ENCODE results near the gene OTOS.

The OTOS gene

DNA sequence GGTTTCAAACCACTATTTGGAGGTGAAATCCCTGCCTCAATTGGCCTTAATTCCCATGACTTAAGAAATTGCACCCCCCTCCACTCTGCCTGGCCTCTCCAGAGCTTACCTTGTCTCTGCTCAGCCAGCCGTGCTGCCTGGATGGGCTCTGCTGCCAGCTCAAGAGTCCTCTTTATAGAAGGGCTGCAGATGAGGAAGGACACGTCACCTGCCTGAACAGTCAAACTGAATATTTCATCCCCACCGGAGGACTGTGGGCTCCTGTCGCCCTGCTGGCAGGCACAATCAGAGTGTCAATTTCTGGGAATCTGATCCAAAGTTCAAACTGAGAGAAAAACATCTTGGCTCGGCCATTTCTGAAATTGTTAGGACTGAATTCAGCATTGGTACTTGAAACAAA is at the start of gene OTOS:
OTOS (minus strand) TSS at position 148 of the 400 bp plus-strand sequence. CDS start 332 bp downstream, outside the sequence.
- no peak for DNase-seq

GRCh38 chr2:240189686-240190085 is 49.2 kb upstream of the OTOS start:
- DNase-seq, result no peak

GRCh38 chr2:240187989-240188590 is 47.6 kb upstream of the OTOS start:
- DNase-seq, result no peak

GRCh38 chr2:240186191-240186725 is 45.8 kb upstream of the OTOS start:
- DNase-seq, result no peak

DNA sequence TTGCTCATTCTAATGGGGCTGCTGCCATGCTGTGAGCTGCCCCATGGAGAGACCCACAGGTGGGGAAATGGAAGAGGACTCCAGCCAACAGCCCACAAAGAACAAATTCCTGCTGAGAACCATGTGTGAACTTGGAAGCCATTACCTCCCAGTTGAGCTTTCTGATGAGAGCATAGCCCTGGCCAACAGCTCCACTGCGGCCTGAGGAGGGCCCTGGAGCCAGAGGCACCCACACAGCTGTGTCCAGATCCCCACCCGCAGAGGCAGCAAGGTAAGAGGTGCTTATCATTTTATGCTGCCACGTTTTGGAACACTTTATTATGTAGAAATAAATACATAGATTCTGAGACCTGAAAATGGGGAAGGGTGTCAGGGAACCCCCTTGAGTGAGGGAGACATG is 44.2 kb upstream of the OTOS start:
- DNase-seq, result no peak

- DNase-seq, result no peak
These were observed 43.6 kb upstream of the OTOS start for GRCh38 chr2:240183875-240184590.

GRCh38 chr2:240183006-240183874 is 42.8 kb upstream of the OTOS start:
- no peak for DNase-seq

DNA sequence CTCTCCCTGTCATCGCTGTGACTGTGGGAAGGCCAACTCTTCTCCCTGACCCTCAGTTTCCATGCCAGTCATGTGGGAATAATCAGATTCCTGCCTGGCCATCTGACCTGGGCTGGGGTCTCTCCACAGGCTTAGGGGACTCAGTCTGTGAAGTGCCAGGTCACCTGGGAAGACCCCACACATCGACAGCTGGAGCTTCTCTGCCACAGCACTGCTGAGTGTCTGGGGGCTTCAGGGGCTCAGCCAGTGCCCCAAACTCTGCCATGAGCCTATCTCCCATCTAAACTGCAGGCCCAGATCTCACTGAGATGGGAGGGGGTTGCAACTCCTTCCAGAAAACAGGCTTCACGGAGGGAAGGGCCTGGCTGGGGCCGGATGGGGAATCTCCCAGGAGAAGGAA is 42.0 kb upstream of the OTOS start:
- no peak for DNase-seq

DNA sequence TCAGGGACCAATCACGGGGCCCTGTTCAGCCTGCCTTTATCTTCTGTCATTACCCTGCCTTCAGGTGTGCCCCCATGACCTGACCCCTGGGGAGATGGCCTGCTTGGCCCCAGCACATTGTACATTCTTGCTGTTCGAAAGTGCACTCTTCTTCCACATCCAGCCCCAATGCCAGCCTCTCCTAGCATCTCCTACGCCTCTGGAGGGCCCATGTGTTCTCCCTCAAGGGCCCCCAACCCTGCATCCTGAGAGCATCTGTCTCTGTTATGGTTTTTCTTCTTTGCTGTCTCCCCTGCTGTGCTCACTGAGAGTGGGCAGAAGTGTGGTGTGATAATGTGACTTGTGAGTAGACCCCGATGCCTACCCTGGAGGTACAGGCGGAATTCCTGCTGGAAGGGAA is 41.5 kb upstream of the OTOS start:
- no peak for DNase-seq

- DNase-seq, result no peak
These were observed 39.6 kb upstream of the OTOS start for GRCh38 chr2:240179941-240180666.

- DNase-seq, result no peak
These were observed 38.8 kb upstream of the OTOS start for GRCh38 chr2:240179186-240179815.

DNA sequence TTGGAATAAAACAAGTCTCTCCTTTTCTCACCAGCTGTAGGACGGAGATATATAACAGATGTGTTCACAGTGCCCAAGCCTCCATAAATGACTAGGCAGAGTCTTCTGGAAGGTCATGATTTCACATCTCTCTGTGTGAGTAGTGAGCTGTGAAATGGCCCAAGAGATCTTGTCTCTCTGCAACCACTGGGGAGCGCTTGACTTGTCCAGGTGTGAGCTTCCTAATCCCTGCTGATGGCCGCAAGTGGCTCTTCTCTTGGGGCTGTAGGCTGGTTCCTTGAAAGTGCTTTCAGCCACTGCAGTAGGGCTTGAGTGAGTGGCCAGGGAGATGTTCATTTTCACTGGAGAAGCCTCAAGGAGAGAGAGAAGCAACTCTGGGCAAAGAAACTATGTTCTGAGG is 38.1 kb upstream of the OTOS start:
- DNase-seq, result no peak

- no peak for DNase-seq
These were observed 34.0 kb upstream of the OTOS start for GRCh38 chr2:240174496-240174895.

GRCh38 chr2:240172071-240172895 is 31.8 kb upstream of the OTOS start:
- DNase-seq, result no peak

GRCh38 chr2:240170883-240171282 is 30.4 kb upstream of the OTOS start:
- no peak for DNase-seq

DNA sequence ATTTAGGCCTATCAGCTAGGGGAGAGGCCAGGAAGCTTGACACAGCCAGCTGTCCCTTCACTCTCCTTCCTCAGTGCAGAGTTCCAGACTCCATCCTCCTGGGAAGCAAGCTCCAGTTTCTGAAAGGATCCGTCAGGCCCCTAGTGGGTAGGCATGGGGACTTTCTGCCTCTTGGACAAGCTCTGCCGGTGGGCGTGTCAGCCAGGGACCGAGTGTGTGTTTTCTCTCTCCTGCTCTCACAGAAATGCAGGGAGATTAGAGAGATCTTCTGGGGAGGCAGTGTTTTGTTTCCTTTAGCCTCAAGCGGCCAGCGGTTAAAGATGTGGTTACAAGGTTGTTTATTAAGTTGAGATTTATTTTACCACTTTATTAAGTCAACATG is 29.9 kb upstream of the OTOS start:
- no peak for DNase-seq

DNA sequence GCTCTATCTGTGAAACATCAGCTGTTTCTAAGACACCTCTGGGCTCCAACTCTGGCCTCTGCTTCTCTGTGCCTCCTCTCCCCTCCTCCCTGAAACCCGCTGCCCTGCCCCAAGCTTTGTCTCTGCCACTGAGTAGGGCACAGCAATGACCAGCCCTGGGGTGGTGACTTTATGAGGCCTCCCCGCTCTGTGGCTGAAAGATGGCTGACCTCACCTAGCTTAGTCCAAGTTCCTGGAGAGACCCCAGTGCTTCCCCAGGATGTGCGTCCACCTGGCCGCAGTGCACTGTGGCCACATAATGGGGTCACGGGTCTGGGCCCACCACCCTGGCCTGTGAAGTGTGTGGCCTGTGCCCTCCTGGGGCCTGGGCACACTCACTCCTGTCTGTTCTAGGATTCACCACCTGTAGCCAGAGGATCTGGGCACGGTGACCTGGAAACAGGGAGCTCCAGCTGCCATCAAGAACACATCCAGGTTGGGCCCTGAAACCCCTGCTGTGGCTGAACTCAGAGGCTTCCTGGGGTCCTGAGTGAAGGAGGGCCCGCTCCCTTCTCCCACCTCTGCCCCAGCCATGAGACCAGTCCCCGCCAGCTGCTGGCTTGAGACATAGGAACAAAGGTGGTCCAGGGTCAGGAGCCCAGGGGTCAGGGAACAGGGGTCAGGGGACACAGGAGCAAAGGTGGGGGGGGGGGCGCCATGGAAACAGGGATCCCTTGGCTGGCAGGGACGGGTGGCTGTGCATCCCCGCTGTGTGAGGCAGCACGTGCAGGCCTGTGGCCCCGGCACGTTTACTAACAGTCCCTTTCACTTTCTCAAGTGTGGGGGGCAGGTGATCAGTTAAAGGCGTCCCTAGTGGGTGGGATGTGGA is 29.3 kb upstream of the OTOS start:
- no peak for DNase-seq

DNA sequence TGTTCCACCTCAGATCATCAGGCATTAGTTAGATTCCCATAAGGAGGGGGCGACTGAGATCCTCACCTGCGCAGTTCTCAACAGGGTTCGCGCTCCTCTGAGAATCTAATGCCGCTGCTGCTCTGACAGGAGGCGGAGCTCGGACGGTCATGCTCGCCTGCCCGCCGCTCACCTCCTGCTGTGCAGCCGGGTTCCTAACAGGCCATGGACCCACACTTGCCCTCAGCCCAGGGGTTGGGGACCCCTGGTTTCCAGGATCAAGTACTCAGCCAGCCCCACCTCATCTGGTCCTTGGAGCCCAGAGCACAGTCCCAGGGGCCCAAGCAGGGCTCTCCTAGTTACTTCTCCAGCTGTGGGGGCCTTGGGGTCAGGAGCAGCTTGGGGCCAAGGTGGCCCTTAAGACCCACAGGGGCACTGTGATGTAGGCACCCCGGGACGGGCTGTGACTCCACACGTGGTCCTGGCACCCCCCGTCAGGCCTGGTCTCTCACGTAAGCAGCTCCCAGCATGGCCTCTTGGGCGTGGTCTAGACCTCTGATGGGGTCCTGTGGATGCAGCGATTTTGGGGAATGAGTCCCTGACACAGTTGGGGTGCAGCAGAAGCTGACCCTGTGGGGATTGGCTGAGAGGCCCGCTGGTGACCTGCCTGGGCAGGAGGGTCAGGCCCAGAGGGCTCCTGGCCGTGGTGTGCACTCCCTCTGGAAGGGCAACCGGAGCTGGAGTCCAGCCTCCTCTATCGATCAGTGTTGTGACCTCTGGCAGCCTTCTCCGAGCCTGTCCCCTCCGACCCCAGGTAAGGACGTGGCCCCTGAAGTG is 28.3 kb upstream of the OTOS start:
- DNase-seq, result no peak

DNA sequence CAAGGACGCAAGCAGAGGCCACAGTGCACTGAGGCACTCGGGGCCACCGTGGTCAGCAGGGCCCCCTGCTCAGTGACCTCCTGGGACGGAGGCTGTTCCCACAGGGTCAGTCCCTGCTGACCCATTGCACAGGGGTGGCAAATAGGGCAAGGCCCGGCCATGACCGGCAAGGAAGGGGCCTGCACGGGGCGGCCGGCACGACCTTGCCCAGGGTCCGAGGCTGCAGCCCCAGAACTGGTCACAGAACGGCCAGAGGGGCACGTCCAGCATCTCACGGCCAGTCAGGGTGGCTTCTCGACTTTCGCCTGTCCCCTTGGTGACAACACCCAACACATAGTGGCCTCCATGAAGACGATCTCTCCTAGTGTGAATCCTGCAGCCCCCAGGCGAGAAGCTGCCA is 27.6 kb upstream of the OTOS start:
- no peak for DNase-seq

DNA sequence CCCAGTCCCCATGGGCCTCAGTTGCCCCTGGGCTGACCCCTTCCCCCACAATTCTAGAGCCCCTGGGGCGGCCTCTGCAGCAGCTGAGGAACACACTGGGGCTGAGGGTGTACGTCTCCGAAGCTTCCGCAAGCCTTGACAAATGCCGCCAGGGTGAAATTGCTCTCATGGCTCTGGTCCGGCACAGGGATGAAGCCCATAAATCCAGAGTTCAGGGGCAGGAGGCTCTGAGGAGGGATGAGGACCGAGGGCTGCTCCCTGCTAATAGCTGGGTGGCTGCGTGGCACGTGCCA is 27.1 kb upstream of the OTOS start:
- DNase-seq, result no peak
